Neural cell (in vitro differentiated cells): ENCODE data around the gene UMOD. TPM values are rescaled to one million over a fixed set of nuclear protein-coding genes. Genes with fewer than 3 reads are reported as not detected.

Source experiments
- H2AFZ ChIP-seq: fragments of 200-600, 300-800 bp; sonication (generic), shearing (Covaris generic); 2 replicates; pipeline ENCODE4 v1.6.0; 2014; ENCODE audit warnings: low read depth, mild to moderate bottlenecking, antibody characterized with exemption, low read length, moderate library complexity
- H3F3A ChIP-seq: fragments of 200-600 bp; shearing (Covaris generic); 2 replicates; pipeline ENCODE4 v1.6.1; 2016; ENCODE audit warnings: mild to moderate bottlenecking, moderate library complexity, mixed read lengths, antibody characterized with exemption, low read length; ENCODE audit not compliant: insufficient read depth, poor library complexity, severe bottlenecking
- H3K27ac ChIP-seq: fragments of 200-600, 300-800 bp; sonication (generic), shearing (Covaris generic); 2 replicates; pipeline ENCODE4 v1.5.1; 2014; ENCODE audit warnings: mild to moderate bottlenecking, low read length, moderate library complexity
- H3K27me3 ChIP-seq: fragments of 300-800, 200-600 bp; sonication (generic), shearing (Covaris generic); 2 replicates; pipeline ENCODE4 v1.6.0; 2014; ENCODE audit warnings: mild to moderate bottlenecking, low read depth, low read length, moderate library complexity; ENCODE audit not compliant: insufficient read depth
- H3K36me3 ChIP-seq: fragments of 300-800, 200-600 bp; sonication (generic), shearing (Covaris generic); 2 replicates; pipeline ENCODE4 v1.5.1; 2014; ENCODE audit warnings: mild to moderate bottlenecking, antibody characterized with exemption, low read length, moderate library complexity; ENCODE audit not compliant: insufficient read depth
- H3K4me2 ChIP-seq: fragments of 300-800, 200-600 bp; sonication (generic), shearing (Covaris generic); 2 replicates; pipeline ENCODE4 v1.6.0; 2014; ENCODE audit warnings: mild to moderate bottlenecking, low read length
- H3K4me3 ChIP-seq: fragments of 300-800, 200-600 bp; sonication (generic), shearing (Covaris generic); 2 replicates; pipeline ENCODE4 v1.5.1; 2014; ENCODE audit warnings: mild to moderate bottlenecking, low read length, moderate library complexity
- H3K79me2 ChIP-seq: fragments of 200-600 bp; shearing (Covaris generic); replicated peaks from 2 replicates; pipeline ENCODE4 v1.6.0; 2014; ENCODE audit warnings: mild to moderate bottlenecking, low read length, moderate library complexity; ENCODE audit not compliant: insufficient read depth
- H3K9ac ChIP-seq: fragments of 300-800, 200-600 bp; sonication (generic), shearing (Covaris generic); 2 replicates; pipeline ENCODE4 v1.6.1; 2016; ENCODE audit warnings: mild to moderate bottlenecking, low read length, mixed read lengths
- H3K9me2 ChIP-seq: fragments of 200-600 bp; shearing (Covaris generic); 2 replicates; pipeline ENCODE4 v1.6.1; 2016; ENCODE audit warnings: mild to moderate bottlenecking, low read length, mixed read lengths; ENCODE audit not compliant: insufficient read depth
- H3K9me3 ChIP-seq: fragments of 200-600, 300-800 bp; sonication (generic), shearing (Covaris generic); 2 replicates; pipeline ENCODE4 v1.6.1; 2016; ENCODE audit warnings: mild to moderate bottlenecking, mixed run types, low read length, moderate library complexity, mixed read lengths
- H4K20me1 ChIP-seq: fragments of 200-600 bp; shearing (Covaris generic); 2 replicates; pipeline ENCODE4 v1.6.1; 2016; ENCODE audit warnings: mild to moderate bottlenecking, mixed run types; ENCODE audit not compliant: insufficient read depth
- EP300 ChIP-seq: fragments of 450-650 bp; conservative IDR thresholded peaks from 2 replicates; pipeline ENCODE4 v1.6.1; 2014; ENCODE audit warnings: antibody characterized with exemption, mild to moderate bottlenecking, moderate library complexity; ENCODE audit not compliant: poor library complexity, severe bottlenecking
- EZH2 ChIP-seq: fragments of 200-600, 300-800 bp; shearing (Covaris generic), sonication (generic); IDR thresholded peaks from 2 replicates; pipeline ENCODE4 v1.6.1; 2014; ENCODE audit warnings: antibody characterized with exemption, low read length, borderline replicate concordance, mild to moderate bottlenecking; ENCODE audit not compliant: insufficient read depth, poor library complexity, severe bottlenecking
- MXI1 ChIP-seq: fragments of 450-650 bp; conservative IDR thresholded peaks from 2 replicates; pipeline ENCODE4 v1.6.1; 2014; ENCODE audit warnings: antibody characterized with exemption, mild to moderate bottlenecking; ENCODE audit not compliant: poor library complexity, severe bottlenecking
- POLR2AphosphoS5 ChIP-seq: IDR thresholded peaks from 2 replicates; pipeline ENCODE4 v1.6.1; 2012
- RAD21 ChIP-seq: fragments of 450-650 bp; conservative IDR thresholded peaks from 2 replicates; pipeline ENCODE4 v1.6.1; 2014; ENCODE audit warnings: antibody characterized with exemption, mild to moderate bottlenecking, moderate library complexity
- SMC3 ChIP-seq: fragments of 450-650 bp; conservative IDR thresholded peaks from 2 replicates; pipeline ENCODE4 v1.6.1; 2014; ENCODE audit warnings: antibody characterized with exemption, mild to moderate bottlenecking, moderate library complexity; ENCODE audit not compliant: poor library complexity
- TAF1 ChIP-seq: IDR thresholded peaks from 2 replicates; pipeline ENCODE4 v1.6.1; 2012; ENCODE audit warnings: low read depth
- polyA plus RNA-seq: library from polyadenylated mRNA; depleted of rRNA; stranded (reverse); fragments of >200 nt; gene quantifications from 2 replicates; pipeline ENCODE4 v1.2.3, GENCODE V29; 2014
- TF ChIP-seq, protein P1 (sequence below): IDR thresholded peaks from 2 replicates; pipeline ENCODE4 v1.6.1; 2012; ENCODE audit warnings: borderline replicate concordance
- TF ChIP-seq, protein P2 (sequence below): fragments of 450-650 bp; IDR thresholded peaks from 2 replicates; pipeline ENCODE4 v1.5.1; 2014; ENCODE audit warnings: antibody characterized with exemption, mild to moderate bottlenecking, moderate library complexity; ENCODE audit not compliant: poor library complexity, severe bottlenecking

UMOD gene
- polyA plus RNA-seq, 1 donor from 2014 or later, result not detected

GRCh38 chr16:20380782-20381181, 28.3 kb upstream of the UMOD start:
- H3K4me3 ChIP-seq, result no peak overlapping the region
- TF ChIP-seq, protein P1, sequence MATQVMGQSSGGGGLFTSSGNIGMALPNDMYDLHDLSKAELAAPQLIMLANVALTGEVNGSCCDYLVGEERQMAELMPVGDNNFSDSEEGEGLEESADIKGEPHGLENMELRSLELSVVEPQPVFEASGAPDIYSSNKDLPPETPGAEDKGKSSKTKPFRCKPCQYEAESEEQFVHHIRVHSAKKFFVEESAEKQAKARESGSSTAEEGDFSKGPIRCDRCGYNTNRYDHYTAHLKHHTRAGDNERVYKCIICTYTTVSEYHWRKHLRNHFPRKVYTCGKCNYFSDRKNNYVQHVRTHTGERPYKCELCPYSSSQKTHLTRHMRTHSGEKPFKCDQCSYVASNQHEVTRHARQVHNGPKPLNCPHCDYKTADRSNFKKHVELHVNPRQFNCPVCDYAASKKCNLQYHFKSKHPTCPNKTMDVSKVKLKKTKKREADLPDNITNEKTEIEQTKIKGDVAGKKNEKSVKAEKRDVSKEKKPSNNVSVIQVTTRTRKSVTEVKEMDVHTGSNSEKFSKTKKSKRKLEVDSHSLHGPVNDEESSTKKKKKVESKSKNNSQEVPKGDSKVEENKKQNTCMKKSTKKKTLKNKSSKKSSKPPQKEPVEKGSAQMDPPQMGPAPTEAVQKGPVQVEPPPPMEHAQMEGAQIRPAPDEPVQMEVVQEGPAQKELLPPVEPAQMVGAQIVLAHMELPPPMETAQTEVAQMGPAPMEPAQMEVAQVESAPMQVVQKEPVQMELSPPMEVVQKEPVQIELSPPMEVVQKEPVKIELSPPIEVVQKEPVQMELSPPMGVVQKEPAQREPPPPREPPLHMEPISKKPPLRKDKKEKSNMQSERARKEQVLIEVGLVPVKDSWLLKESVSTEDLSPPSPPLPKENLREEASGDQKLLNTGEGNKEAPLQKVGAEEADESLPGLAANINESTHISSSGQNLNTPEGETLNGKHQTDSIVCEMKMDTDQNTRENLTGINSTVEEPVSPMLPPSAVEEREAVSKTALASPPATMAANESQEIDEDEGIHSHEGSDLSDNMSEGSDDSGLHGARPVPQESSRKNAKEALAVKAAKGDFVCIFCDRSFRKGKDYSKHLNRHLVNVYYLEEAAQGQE, result no peak
- no peak for TF ChIP-seq SMC3
- no peak for TF ChIP-seq MXI1
- no peak for TF ChIP-seq EZH2
- no peak for TF ChIP-seq RAD21
- no peak for TF ChIP-seq TAF1
- TF ChIP-seq POLR2AphosphoS5, result no peak
- no peak for TF ChIP-seq EP300
- TF ChIP-seq, protein P2, sequence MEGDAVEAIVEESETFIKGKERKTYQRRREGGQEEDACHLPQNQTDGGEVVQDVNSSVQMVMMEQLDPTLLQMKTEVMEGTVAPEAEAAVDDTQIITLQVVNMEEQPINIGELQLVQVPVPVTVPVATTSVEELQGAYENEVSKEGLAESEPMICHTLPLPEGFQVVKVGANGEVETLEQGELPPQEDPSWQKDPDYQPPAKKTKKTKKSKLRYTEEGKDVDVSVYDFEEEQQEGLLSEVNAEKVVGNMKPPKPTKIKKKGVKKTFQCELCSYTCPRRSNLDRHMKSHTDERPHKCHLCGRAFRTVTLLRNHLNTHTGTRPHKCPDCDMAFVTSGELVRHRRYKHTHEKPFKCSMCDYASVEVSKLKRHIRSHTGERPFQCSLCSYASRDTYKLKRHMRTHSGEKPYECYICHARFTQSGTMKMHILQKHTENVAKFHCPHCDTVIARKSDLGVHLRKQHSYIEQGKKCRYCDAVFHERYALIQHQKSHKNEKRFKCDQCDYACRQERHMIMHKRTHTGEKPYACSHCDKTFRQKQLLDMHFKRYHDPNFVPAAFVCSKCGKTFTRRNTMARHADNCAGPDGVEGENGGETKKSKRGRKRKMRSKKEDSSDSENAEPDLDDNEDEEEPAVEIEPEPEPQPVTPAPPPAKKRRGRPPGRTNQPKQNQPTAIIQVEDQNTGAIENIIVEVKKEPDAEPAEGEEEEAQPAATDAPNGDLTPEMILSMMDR, result no peak
- H4K20me1 ChIP-seq, result no peaks in the 10 kb centered on the region
- no peaks in the 10 kb centered on the region for H3K79me2 ChIP-seq
- no peak overlapping the region for H3K9ac ChIP-seq
- no peaks in the 10 kb centered on the region for H3F3A ChIP-seq
- H3K4me2 ChIP-seq, result no peak overlapping the region
- no peak overlapping the region for H2AFZ ChIP-seq
- H3K27ac ChIP-seq, result no peak overlapping the region
- no peaks in the 10 kb centered on the region for H3K27me3 ChIP-seq
- H3K36me3 ChIP-seq, result no peaks in the 10 kb centered on the region
- no peaks in the 10 kb centered on the region for H3K9me2 ChIP-seq
- no peaks in the 10 kb centered on the region for H3K9me3 ChIP-seq

- TF ChIP-seq SMC3 (no peak), EP300 (no peak), MXI1 (no peak), TAF1 (no peak), EZH2 (no peak), POLR2AphosphoS5 (no peak), RAD21 (no peak)
- TF ChIP-seq, protein P1, result no peak
- TF ChIP-seq, protein P2, result no peak
- no peaks in the 10 kb centered on the region for H3K9me2 ChIP-seq
- H3K4me3 ChIP-seq, result no peak overlapping the region
- H3K27me3 ChIP-seq, result no peaks in the 10 kb centered on the region
- H3K79me2 ChIP-seq, result no peaks in the 10 kb centered on the region
- H3F3A ChIP-seq, result no peaks in the 10 kb centered on the region
- no peak overlapping the region for H2AFZ ChIP-seq
- peaks cover 5% of the 10 kb centered on the region for H3K9me3 ChIP-seq
- H3K36me3 ChIP-seq, result no peaks in the 10 kb centered on the region
- no peak overlapping the region for H3K9ac ChIP-seq
- H3K27ac ChIP-seq, result no peak overlapping the region
- H3K4me2 ChIP-seq, result no peak overlapping the region
- no peaks in the 10 kb centered on the region for H4K20me1 ChIP-seq
Measured at GRCh38 chr16:20377181-20377580, 24.7 kb upstream of the UMOD start.
